KBM-7 (cell line): ENCODE data around the gene TADA1.
A peak's percentile ranks its signal among the peaks of the same experiment; 100 is the strongest.

Experiments
- DNase-seq: peaks from one replicate; pipeline ENCODE4 v3.0.0-alpha.2; 2015
- in situ Hi-C: fragments of 300-500 bp; cut with MboI; formaldehyde crosslinking; loops from 2 replicates; pipeline ENCODE4 v1.14.3; 2020; ENCODE audit warnings: low sequenced_read_pairs, low pct_unique_long_range_greater_than_20kb, mixed read lengths

Gene TADA1

GRCh38 chr1:166875734-166876539, at the start of gene TADA1:
Gene TADA1 (minus strand): TSS chr1:166876264. CDS start chr1:166876233, 31 bp downstream.
- in situ Hi-C loops, result no loop called here
- DNase-seq, result peak; percentile 99

- DNase-seq, result no peak
- in situ Hi-C loops, result no loop called here
Observed at GRCh38 chr1:166924823-166925541, 48.9 kb upstream of the TADA1 start.

- no peak for DNase-seq
- in situ Hi-C loops, result no loop called here
Observed at GRCh38 chr1:166920561-166921475, 44.8 kb upstream of the TADA1 start.

- DNase-seq, result no peak
- in situ Hi-C loops, result loop anchor here (10.0 kb wide), 1 partner anchor 136 kb away; no protein-coding TSS in a partner anchor
Observed at GRCh38 chr1:166918956-166919316, 42.9 kb upstream of the TADA1 start.

- in situ Hi-C loops, result loop anchor here (10.0 kb wide), 1 partner anchor 136 kb away; no protein-coding TSS in a partner anchor
- no peak for DNase-seq
Observed at GRCh38 chr1:166918088-166918955, 42.3 kb upstream of the TADA1 start.

- no peak for DNase-seq
- in situ Hi-C loops, result loop anchor here (10.0 kb wide), 1 partner anchor 139 kb away; no protein-coding TSS in a partner anchor
Observed at GRCh38 chr1:166915941-166916340, 39.9 kb upstream of the TADA1 start.

GRCh38 chr1:166915042-166915441, 39.0 kb upstream of the TADA1 start:
- DNase-seq, result no peak
- in situ Hi-C loops, result loop anchor here (10.0 kb wide), 1 partner anchor 140 kb away; no protein-coding TSS in a partner anchor

GRCh38 chr1:166914111-166914510, 38.0 kb upstream of the TADA1 start:
- no peak for DNase-seq
- in situ Hi-C loops, result loop anchor here (10.0 kb wide), 1 partner anchor 141 kb away; no protein-coding TSS in a partner anchor

GRCh38 chr1:166911624-166912023, 35.6 kb upstream of the TADA1 start:
- in situ Hi-C loops, result loop anchor here (10.0 kb wide), 1 partner anchor 143 kb away; no protein-coding TSS in a partner anchor
- DNase-seq, result no peak

- in situ Hi-C loops, result loop anchor here (10.0 kb wide), 1 partner anchor 144 kb away; no protein-coding TSS in a partner anchor
- DNase-seq, result peak; percentile 90
Observed at GRCh38 chr1:166910396-166910994, 34.4 kb upstream of the TADA1 start.

- no peak for DNase-seq
- in situ Hi-C loops, result no loop called here
Observed at GRCh38 chr1:166908942-166909341, 32.9 kb upstream of the TADA1 start.

GRCh38 chr1:166907763-166908162, 31.7 kb upstream of the TADA1 start:
- peak; percentile 22 for DNase-seq
- in situ Hi-C loops, result no loop called here

GRCh38 chr1:166907051-166907450, 31.0 kb upstream of the TADA1 start:
- in situ Hi-C loops, result no loop called here
- no peak for DNase-seq

- no peak for DNase-seq
- in situ Hi-C loops, result no loop called here
Observed at GRCh38 chr1:166906647-166907046, 30.6 kb upstream of the TADA1 start.

- in situ Hi-C loops, result no loop called here
- DNase-seq, result peak; percentile 74
Observed at GRCh38 chr1:166905900-166906299, 29.8 kb upstream of the TADA1 start.

- DNase-seq, result no peak
- in situ Hi-C loops, result no loop called here
Observed at GRCh38 chr1:166905136-166905535, 29.1 kb upstream of the TADA1 start.

GRCh38 chr1:166903232-166903631, 27.2 kb upstream of the TADA1 start:
- in situ Hi-C loops, result no loop called here
- peak; percentile 25 for DNase-seq

GRCh38 chr1:166902279-166902678, 26.2 kb upstream of the TADA1 start:
- in situ Hi-C loops, result no loop called here

More at GRCh38 chr1:166902279-166902678, 26.2 kb upstream of the TADA1 start:
- DNase-seq, result peak; percentile 89
